Heart left ventricle (tissue), 13 donors: Measurements from ENCODE around the gene SLC41A1.

ENCODE experiments used
- CTCF ChIP-seq, 12 donors: fragments of 200-600 bp; sonication (generic) in 4 of 12; IDR thresholded peaks; one replicate each; pipeline versions ENCODE4 v1.5.0 to v1.8.0; 2018 to 2022; ENCODE audit warnings: antibody characterized with exemption in 12 of 12, mild to moderate bottlenecking in 5 of 12
- POLR2A ChIP-seq, 2 donors: fragments of 450-650 bp; IDR thresholded peaks; one replicate each; pipeline ENCODE4 v1.6.1; 2017; ENCODE audit warnings: antibody characterized with exemption in 2 of 2, mild to moderate bottlenecking in 2 of 2, moderate library complexity in 2 of 2
- donor health status: ischemic (EF 13 %, LVEDD 7.1; RV severe dilation, severe dysfunction).
- donor health status: DM: no; HTN: yes; CAD: no.
- donor health status: DM: no; HTN: no; CAD: no.
- donor health status: ischemic (EF 25% LVEDD 6.9; RV normal size, moderate dysfunction).
- donor health status: ischemic (EF 25% LVEDD 5.7; RV mildly dilated, moderate dysfunction).
- donor health status: ischemic (EF 35%, LVEDD 5.7; RV mildly dilated, moderate dysfunction).
- donor health status: nonischemic (EF 11% LVEDD 7.7; RV severe dilation, severe dysfunction).
- donor health status: DM: yes; HTN: yes; CAD: no.
- donor health status: PGD.
- donor health status: ischemic (EF 29% LVEDD 5.4; RV normal size, mild dysfunction).
- donor health status: nonischemic (EF 23%, LVEDD 6.1; RV moderate dilation, normal function).

GRCh38 chr1:205861540-205861939 lies 48.5 kb upstream of the SLC41A1 start:
- TF ChIP-seq CTCF (IDR thresholded peaks at IDR 0.05) (no peak), POLR2A (IDR thresholded peaks at IDR 0.05) (no peak)
